ENCODE results near the gene MSH2.

Gene MSH2

GRCh38 chr2:47471429-47472116 lies 68.6 kb downstream of the MSH2 start:
- Histone ChIP-seq H3K4me3 (no peak overlapping the region), H3K9me3 (no peaks in the 10 kb centered on the region), H3K4me1 (no peaks in the 10 kb centered on the region), H3K36me3 (replicated peaks) (peaks cover 42% of the 10 kb centered on the region), H3K27me3 (ENCODE audit: low read depth) (no peaks in the 10 kb centered on the region)
- in situ Hi-C loops (cut with MboI; ENCODE audit: low sequenced_read_pairs) = no loop called here
- no peak for DNase-seq (ENCODE audit: low spot score in 2 of 2)

DNA sequence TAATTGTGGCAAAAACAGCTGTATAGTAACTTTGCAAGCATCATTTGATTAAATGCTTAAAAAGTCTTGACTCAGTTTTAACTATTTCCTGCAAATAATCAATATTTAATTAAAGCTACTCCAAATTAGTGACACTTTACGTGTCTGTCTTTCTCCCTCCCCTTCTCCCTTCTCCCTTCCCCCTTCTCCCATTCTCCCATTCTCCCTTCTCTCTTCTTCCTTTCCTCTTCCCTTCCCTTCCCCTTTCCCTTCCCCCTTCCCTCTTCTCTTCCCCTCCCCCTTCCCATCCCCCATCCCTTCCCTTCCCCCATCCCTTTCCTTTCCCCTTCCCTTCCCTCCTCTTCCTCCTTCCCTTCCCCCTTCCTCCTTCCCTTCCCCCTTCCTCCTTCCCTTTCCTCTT lies 76.9 kb downstream of the MSH2 start:
- Histone ChIP-seq H3K27me3 (ENCODE audit: low read depth) (no peaks in the 10 kb centered on the region), H3K4me3 (no peak overlapping the region), H3K36me3 (replicated peaks) (peaks cover 39% of the 10 kb centered on the region), H3K4me1 (no peaks in the 10 kb centered on the region), H3K9me3 (no peaks in the 10 kb centered on the region)
- DNase-seq (ENCODE audit: low spot score in 2 of 2) = no peak
- in situ Hi-C loops (cut with MboI; ENCODE audit: low sequenced_read_pairs) = no loop called here

- Histone ChIP-seq H3K36me3 (replicated peaks) (peaks cover 22% of the 10 kb centered on the region), H3K9me3 (no peaks in the 10 kb centered on the region), H3K27me3 (ENCODE audit: low read depth) (no peaks in the 10 kb centered on the region), H3K4me1 (no peaks in the 10 kb centered on the region), H3K4me3 (no peak overlapping the region)
- in situ Hi-C loops (cut with MboI; ENCODE audit: low sequenced_read_pairs) = no loop called here
- DNase-seq (ENCODE audit: low spot score in 2 of 2) = no peak
Observed at GRCh38 chr2:47483191-47483590, 80.2 kb downstream of the MSH2 start.

GRCh38 chr2:47484396-47484795 lies 81.4 kb downstream of the MSH2 start:
- Histone ChIP-seq H3K27me3 (ENCODE audit: low read depth) (no peaks in the 10 kb centered on the region), H3K36me3 (replicated peaks) (peaks cover 12% of the 10 kb centered on the region), H3K4me1 (no peaks in the 10 kb centered on the region), H3K9me3 (no peaks in the 10 kb centered on the region), H3K4me3 (no peak overlapping the region)
- in situ Hi-C loops (cut with MboI; ENCODE audit: low sequenced_read_pairs) = no loop called here
- DNase-seq (ENCODE audit: low spot score in 2 of 2) = no peak

DNA sequence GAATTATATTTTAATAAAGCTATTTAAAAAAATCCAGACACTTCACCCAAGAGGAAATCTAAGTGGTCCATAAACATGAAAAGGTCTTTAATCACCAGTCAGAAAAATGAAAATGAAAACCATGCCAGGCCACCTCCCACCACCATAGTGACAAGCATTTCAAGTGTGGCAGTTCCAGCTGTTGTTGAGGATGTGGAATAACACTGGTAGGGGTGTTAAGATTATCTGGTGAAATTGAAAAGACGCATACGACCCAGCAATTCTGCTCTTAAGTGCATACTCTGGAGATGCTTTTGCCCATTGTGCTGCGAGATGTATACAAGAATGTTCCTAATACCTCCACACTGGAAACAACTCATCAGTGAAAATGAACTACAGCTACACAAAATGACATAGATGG lies 82.2 kb downstream of the MSH2 start:
- in situ Hi-C loops (cut with MboI; ENCODE audit: low sequenced_read_pairs) = no loop called here
- Histone ChIP-seq H3K9me3 (no peaks in the 10 kb centered on the region), H3K36me3 (replicated peaks) (peaks cover 12% of the 10 kb centered on the region), H3K27me3 (ENCODE audit: low read depth) (no peaks in the 10 kb centered on the region), H3K4me1 (no peaks in the 10 kb centered on the region), H3K4me3 (no peak overlapping the region)
- DNase-seq (ENCODE audit: low spot score in 2 of 2) = no peak

- Histone ChIP-seq H3K4me1 (no peaks in the 10 kb centered on the region), H3K9me3 (no peaks in the 10 kb centered on the region), H3K4me3 (no peak overlapping the region), H3K36me3 (replicated peaks) (peaks cover 12% of the 10 kb centered on the region), H3K27me3 (ENCODE audit: low read depth) (no peaks in the 10 kb centered on the region)
- in situ Hi-C loops (cut with MboI; ENCODE audit: low sequenced_read_pairs) = no loop called here
- no peak for DNase-seq (ENCODE audit: low spot score in 2 of 2)
Observed at GRCh38 chr2:47485751-47486300, 82.9 kb downstream of the MSH2 start.

- H3K36me3 ChIP-seq (replicated peaks) = peaks cover 12% of the 10 kb centered on the region
- no peaks in the 10 kb centered on the region for H3K9me3 ChIP-seq
- no peaks in the 10 kb centered on the region for H3K4me1 ChIP-seq
- no peak overlapping the region for H3K4me3 ChIP-seq
- DNase-seq (ENCODE audit: low spot score in 2 of 2) = no peak
- no peaks in the 10 kb centered on the region for H3K27me3 ChIP-seq (ENCODE audit: low read depth)
- in situ Hi-C loops (cut with MboI; ENCODE audit: low sequenced_read_pairs) = no loop called here
Observed at GRCh38 chr2:47486841-47487497, 84.0 kb downstream of the MSH2 start.

GRCh38 chr2:47487498-47487875 lies 84.5 kb downstream of the MSH2 start:
- H3K4me3 ChIP-seq = no peak overlapping the region
- no peaks in the 10 kb centered on the region for H3K27me3 ChIP-seq (ENCODE audit: low read depth)
- in situ Hi-C loops (cut with MboI; ENCODE audit: low sequenced_read_pairs) = no loop called here
- H3K9me3 ChIP-seq = no peaks in the 10 kb centered on the region
- DNase-seq (ENCODE audit: low spot score in 2 of 2) = no peak
- no peaks in the 10 kb centered on the region for H3K4me1 ChIP-seq
- peaks cover 12% of the 10 kb centered on the region for H3K36me3 ChIP-seq (replicated peaks)

DNA sequence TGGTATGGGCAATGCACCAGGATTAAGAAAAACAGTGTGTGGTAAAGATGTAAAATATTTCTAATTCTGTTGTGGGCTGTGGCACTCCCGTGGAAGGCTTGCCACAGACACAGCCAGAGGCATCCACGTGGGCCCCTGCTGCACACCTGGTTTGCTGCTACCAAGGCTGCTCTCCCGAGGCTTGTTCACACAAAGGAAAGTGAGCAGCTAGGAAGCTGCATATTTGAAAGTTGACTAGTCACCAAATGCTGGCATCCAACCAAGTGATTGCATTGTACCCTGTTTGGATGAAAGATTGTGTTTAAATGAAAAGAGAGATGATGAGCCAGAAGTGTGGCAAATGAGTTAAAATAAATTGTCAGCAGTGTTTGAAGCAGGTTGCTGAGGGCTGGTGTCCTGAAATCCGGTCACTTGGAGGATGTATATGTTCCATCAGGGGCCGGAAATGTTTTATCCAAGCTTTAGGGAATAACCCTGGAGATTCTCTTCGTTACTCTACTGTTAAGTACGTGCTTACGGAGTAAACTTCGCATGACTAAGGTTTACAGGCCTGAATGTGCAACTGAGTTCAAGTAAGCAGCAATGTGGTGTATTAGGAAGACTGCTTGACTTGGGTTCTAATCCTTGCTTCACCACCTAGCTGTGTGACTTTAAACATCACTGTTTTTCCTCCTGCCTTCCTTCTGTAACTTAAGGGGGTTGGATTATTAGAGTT lies 86.1 kb downstream of the MSH2 start:
- Histone ChIP-seq H3K9me3 (no peaks in the 10 kb centered on the region), H3K4me1 (no peaks in the 10 kb centered on the region), H3K27me3 (ENCODE audit: low read depth) (no peaks in the 10 kb centered on the region), H3K36me3 (replicated peaks) (peaks cover 11% of the 10 kb centered on the region), H3K4me3 (no peak overlapping the region)
- in situ Hi-C loops (cut with MboI; ENCODE audit: low sequenced_read_pairs) = no loop called here
- no peak for DNase-seq (ENCODE audit: low spot score in 2 of 2)

DNA sequence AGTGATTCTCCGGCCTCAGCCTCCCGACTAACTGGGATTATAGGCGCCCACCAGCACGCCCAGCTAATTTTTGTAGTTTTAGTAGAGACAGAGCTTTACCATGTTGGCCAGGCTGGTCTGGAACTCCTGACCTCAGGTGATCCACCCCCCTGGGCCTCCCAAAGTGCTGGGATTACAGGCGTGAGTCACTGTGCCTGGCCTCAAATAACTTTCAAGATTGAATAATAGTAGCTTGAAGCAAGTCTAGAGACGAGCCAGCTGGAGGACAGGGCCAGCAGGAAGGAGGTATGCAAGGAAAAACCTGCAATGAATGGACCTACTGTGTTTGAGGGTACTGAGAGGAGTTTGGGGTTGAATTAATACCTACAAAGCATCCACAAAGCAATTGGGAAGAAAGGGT lies 87.5 kb downstream of the MSH2 start:
- Histone ChIP-seq H3K4me3 (no peak overlapping the region), H3K36me3 (replicated peaks) (0 out of 2 replicates have a peak, but pooled peaks cover 2% of the 10 kb centered on the region), H3K27me3 (ENCODE audit: low read depth) (no peaks in the 10 kb centered on the region), H3K4me1 (no peaks in the 10 kb centered on the region), H3K9me3 (no peaks in the 10 kb centered on the region)
- in situ Hi-C loops (cut with MboI; ENCODE audit: low sequenced_read_pairs) = no loop called here
- no peak for DNase-seq (ENCODE audit: low spot score in 2 of 2)

GRCh38 chr2:47493317-47494035 lies 90.5 kb downstream of the MSH2 start:
- Histone ChIP-seq H3K4me1 (no peaks in the 10 kb centered on the region), H3K4me3 (no peak overlapping the region), H3K36me3 (replicated peaks) (no peaks in the 10 kb centered on the region), H3K9me3 (no peaks in the 10 kb centered on the region), H3K27me3 (ENCODE audit: low read depth) (no peaks in the 10 kb centered on the region)
- DNase-seq (ENCODE audit: low spot score in 2 of 2) = no peak
- in situ Hi-C loops (cut with MboI; ENCODE audit: low sequenced_read_pairs) = no loop called here

GRCh38 chr2:47494267-47495130 lies 91.5 kb downstream of the MSH2 start:
- no peaks in the 10 kb centered on the region for H3K36me3 ChIP-seq (replicated peaks)
- in situ Hi-C loops (cut with MboI; ENCODE audit: low sequenced_read_pairs) = no loop called here
- DNase-seq (ENCODE audit: low spot score in 2 of 2) = no peak
- H3K27me3 ChIP-seq (ENCODE audit: low read depth) = no peaks in the 10 kb centered on the region
- 0 out of 2 replicates have a peak, but pooled peaks cover 4% of the 10 kb centered on the region for H3K9me3 ChIP-seq
- no peaks in the 10 kb centered on the region for H3K4me1 ChIP-seq
- no peak overlapping the region for H3K4me3 ChIP-seq
